ENCODE data around the gene CASQ1.
A peak's percentile ranks its signal among the peaks of the same experiment; 100 is the strongest.

CASQ1 gene

DNA sequence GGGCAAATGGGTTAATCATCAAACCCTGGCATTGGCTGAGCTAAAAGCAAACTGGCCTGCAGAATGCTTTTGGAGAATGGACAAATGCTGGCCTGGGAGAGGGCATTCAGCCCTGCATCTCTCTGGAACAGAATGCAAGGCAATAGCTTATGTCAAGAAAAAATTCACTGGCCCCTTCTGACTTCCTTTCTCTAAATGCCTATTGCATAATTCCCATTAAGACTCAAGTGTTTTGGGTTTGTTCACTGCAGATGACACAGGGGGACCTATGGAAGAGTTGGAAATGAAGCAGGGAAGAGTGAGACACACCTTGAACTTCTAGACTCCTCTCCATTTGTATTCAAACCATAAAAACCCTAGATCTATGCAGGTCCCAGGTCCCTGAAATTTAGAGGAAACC lies 30.7 kb downstream of the CASQ1 start:
- no peak for DNase-seq (ENCODE audit: insufficient read length, low spot score)
- FAIRE-seq: no peak

DNA sequence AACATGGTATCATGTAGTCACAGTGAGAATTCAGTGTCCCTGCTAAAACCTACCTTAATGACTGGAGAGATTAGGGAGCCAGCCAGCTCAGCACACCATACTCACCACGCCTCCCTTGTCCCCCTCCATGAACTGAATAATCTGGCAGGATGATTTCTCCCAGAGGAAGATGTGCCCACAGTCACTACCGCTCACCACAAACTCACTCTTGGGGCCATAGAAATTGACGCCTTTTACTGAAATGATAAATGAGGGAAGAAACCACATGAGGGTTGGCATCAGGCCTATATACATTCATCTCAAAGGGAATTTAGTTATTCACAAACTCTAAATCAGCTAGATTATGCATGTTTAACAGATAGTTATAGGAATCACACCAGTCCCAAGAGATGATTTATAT lies 32.2 kb downstream of the CASQ1 start:
- FAIRE-seq: no peak
- no peak for DNase-seq (ENCODE audit: insufficient read length, low spot score)

DNA sequence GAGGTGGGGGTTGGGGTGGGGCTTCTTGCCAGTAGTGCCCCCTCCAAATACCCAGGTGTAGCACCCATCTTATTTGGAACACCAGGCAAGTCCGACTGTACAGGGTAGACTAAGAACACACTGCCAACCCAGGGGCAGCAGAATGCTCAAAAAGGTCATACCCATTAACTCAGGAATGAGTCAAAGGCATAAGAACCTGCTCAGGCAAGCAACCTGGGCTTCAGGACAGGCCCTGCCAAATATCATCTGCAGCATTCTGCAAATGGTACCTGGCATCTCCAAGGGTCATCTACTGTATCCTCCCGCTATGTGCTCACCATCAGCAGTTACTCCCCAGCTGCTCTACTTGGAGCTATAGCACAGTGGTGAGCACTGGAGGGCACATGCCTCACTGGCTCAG lies 34.2 kb downstream of the CASQ1 start:
- DNase-seq (ENCODE audit: insufficient read length, low spot score) (no peak), FAIRE-seq (no peak)

- FAIRE-seq: no peak
- no peak for DNase-seq (ENCODE audit: insufficient read length, low spot score)
These were observed 35.0 kb downstream of the CASQ1 start for GRCh38 chr1:160225345-160225744.

DNA sequence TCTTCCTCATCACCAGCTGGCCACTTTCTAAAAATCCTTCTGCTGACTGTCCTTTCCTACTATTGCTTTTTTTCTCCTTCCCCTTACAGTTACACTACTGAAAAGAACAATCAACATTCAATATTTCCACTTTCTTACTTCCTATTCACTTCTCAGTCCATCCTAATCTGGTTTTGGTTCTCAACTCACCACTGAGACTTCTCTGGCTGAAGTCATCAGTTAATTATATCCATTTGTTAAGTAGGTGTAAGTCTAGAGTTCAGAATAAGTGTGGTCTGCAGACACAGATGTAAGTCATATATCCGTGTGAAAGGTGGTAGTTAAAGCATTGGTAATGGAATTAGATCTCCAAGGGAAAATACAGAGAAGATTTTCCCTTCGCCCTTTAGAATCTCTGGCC lies 36.2 kb downstream of the CASQ1 start:
- FAIRE-seq: no peak
- DNase-seq (ENCODE audit: insufficient read length, low spot score): no peak

GRCh38 chr1:160227034-160227433 lies 36.7 kb downstream of the CASQ1 start:
- DNase-seq (ENCODE audit: insufficient read length, low spot score) (no peak), FAIRE-seq (no peak)

DNA sequence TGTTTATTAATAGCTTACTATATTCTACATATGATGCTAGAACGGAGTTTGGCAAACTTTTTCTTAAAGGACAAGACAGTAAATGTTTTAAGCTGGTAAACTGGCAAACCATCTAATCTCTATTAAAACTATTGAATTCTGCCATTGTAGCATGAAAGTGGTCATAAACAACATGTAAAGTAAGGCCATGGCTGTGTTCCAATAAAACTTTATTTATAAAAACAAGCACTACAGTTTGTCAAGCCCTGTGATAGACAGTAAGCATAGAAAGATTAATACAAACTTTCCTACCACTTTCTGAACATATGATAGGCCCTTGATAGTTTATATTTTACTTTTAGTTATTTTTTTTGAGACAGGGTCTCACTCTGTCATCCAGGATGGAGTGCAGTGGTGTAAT lies 37.2 kb downstream of the CASQ1 start:
- no peak for DNase-seq (ENCODE audit: insufficient read length, low spot score)
- FAIRE-seq: no peak

GRCh38 chr1:160228431-160228830 lies 38.1 kb downstream of the CASQ1 start:
- FAIRE-seq (no peak), DNase-seq (ENCODE audit: insufficient read length, low spot score) (no peak)

GRCh38 chr1:160232911-160233310 lies 42.5 kb downstream of the CASQ1 start:
- DNase-seq (ENCODE audit: insufficient read length, low spot score) (no peak), FAIRE-seq (no peak)

DNA sequence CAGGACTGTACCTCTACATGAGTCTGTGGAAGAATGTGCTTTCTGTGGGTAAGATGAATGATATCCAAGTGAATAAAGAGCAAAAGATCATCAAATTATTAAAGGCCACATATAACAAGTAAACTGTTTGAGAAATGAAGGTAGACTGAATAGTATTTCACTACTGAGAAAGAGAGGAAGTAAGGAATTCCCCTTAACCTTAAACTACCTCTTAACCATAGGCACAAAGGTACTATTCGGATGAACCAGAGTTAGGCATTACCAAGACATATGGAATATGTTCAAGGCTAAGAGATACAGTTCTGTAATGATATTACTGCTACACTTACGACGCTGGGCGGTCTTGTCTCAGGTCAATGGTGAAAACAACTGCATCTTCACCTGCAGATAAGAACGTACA lies 46.4 kb downstream of the CASQ1 start:
- peak; percentile 26 for FAIRE-seq
- no peak for DNase-seq (ENCODE audit: insufficient read length, low spot score)

- FAIRE-seq: no peak
- DNase-seq (ENCODE audit: insufficient read length, low spot score): no peak
These were observed 47.2 kb downstream of the CASQ1 start for GRCh38 chr1:160237558-160237957.

DNA sequence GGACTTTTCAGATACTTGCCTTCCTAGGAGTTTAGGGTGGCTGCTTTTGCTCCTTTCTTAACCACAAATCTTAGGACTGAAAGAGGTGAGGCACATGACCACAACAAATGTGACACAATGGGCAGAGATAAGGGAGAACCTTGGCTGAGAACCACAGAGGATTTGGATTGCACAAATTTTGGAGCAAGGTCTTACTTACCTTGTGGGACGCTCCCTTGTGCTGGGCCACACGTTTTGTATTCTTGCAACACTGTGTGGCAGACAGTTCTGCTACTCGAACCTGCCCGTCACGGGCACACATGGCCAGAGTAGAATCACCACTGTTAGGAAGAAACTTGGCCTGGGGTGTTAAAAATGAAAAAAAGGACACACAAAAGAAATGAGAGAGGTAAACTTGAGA lies 48.0 kb downstream of the CASQ1 start:
- no peak for FAIRE-seq

GRCh38 chr1:160239582-160240299 lies 49.4 kb downstream of the CASQ1 start:
- no peak for DNase-seq (ENCODE audit: insufficient read length, low spot score)
- no peak for FAIRE-seq

More for the DNA sequence above, 48.0 kb downstream of the CASQ1 start:
- no peak for DNase-seq (ENCODE audit: insufficient read length, low spot score)

GRCh38 chr1:160243767-160244166 lies 53.4 kb downstream of the CASQ1 start:
- no peak for DNase-seq (ENCODE audit: insufficient read length, low spot score)
- no peak for FAIRE-seq

GRCh38 chr1:160244209-160244608 lies 53.8 kb downstream of the CASQ1 start:
- DNase-seq (ENCODE audit: insufficient read length, low spot score) (no peak), FAIRE-seq (no peak)

DNA sequence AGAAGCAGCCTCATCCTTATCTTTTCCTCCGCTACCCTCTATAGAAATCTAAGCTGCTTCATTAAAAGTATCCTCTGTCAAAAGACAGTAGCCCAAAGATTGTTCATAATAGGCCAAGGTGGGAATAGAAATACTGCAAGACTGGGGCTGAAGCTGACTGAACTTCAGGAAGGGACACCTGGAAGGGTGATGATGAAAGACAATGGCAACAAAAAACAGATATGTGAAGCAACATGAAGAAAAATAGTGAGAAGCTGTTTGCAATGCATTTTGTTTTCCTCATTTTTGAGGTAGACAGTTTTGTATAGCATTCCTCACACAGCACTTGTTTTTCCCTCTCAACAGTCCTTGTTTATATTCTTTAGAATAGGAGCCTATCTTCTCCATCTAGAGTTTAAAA lies 55.1 kb downstream of the CASQ1 start:
- no peak for FAIRE-seq

DNA sequence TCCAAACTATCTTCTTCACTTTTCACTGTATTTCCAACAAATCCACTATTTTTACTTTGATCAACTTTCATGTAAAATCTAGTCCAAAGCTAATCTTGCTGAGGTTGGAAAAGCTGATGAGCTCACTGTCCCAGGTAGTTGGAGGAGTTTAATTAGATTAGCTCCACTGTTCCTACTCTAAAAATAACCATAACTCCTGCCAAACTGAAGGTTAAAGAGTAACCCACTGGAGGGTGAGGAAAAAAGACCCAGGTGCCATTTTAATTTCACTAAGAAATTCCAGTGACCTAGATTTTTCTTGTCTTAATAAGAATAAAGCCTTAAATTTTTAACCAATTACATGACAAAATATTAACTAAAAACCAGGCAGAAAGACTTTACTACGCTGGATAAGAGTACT lies 56.7 kb downstream of the CASQ1 start:
- FAIRE-seq (no peak), DNase-seq (ENCODE audit: insufficient read length, low spot score) (no peak)

More for the DNA sequence above, 55.1 kb downstream of the CASQ1 start:
- DNase-seq (ENCODE audit: insufficient read length, low spot score): no peak

DNA sequence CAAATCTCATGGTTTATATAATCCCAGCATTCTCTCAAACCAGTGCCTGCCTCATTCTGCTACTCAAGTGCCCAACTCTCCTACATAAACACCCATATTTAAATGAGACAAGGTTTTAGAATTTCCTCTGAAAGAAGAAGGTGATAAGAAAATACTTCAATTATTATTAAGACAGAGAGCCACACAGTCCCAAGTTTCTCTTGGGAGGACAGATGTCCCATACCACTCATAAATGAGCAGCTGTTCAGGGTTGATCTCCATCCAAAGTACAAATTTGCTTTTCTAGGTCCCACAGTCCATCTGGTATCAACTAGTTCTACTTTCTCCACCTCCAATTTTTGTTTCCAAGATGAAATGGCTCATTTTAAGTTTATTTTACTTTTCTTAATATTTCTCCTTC lies 60.6 kb downstream of the CASQ1 start:
- FAIRE-seq (no peak), DNase-seq (ENCODE audit: insufficient read length, low spot score) (no peak)

All from GM19239 (cell line).